Fibroblast of peridontal ligament (primary cell): ENCODE measurements around the gene SSU72.
"Not testable (repeated sequence)": the region's sequence is repeated elsewhere in the genome, so short reads cannot be mapped to it uniquely, and the experiment has no call there.

ENCODE experiments used
- DNase-seq: peaks from one replicate; pipeline ENCODE4 v3.0.0-alpha.2; 2010; ENCODE audit errors: extremely low read depth

SSU72 gene

DNA sequence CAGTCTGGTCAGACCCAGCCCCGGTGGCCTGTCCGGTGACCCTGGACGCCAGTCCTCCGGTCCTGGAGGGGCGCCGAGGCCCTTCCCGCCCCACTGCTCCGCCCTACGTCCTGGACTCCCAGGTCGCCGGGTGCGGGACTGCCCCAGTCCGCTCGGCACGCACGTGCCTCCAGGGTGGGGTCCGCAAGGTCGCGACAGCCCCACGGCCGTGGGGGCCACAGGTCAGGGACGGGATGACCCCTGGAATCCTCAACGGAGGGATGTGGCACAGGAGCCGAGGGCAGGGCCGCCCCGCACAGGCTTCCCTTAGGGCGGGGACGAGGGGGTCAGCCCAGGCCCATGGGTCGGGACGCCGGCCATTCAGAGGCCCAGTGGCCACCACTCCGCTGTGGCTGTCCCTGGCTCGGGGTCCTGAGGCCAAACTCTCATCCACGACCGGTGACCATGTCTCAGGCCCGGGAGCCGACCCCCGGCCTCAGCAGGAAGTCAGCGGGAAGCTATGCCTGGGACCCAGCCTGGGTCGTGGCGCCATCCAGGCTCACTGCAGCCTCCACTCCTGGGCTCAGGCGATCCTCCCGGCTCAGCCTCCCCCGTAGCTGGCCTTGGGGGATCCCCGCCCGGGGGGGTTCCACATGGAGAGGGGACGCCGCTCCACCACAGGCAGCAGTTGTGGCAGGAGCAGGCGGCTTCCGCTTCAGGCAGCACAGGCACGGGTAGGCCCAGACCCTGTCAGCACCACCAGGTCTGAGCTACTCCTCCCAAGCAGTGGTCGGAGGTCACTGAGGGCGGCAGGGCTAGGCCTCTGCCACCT is 33.6 kb downstream of the SSU72 start:
- DNase-seq: no peak

DNA sequence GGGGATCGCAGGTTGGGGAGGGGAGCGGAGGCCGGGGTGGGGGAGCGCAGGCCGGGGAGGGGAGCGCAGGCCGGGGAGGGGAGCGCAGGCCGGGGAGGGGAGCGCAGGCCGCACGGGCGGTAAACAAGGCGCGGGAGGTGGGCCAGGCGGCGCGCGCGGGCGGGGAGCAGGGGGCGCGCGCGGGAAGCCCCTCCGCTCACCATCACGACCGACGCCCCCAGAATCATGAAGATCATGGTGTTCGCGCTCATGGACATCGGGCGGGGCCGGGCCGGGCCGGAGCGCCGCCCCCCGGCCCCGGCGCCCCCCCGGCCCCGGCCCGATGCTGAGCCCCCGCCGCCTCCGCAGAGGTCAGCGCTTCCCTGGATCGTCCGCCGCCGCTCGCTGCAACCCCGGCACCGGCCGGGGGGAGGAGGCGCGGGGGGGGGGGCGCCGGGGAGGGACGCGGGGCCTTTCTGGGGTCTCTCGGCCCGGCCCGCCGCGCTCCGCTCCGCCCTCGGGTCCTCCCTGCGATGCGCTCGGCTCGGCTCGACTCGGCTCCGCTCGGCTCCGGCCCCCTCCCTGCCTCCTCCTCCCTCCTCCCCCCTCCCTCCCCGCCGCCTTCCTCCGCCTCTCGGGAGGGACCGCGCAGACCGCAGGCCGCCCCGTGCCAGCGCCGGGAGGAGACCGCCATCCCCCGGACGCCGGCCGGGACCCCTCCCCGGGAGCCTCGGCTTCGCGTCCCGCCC is 34.4 kb downstream of the SSU72 start, which contains the start of gene TMEM240:
Gene TMEM240 (minus strand): TSS at position 535 of the 728 bp plus-strand sequence. CDS start 278 bp downstream, at position 257.
- DNase-seq: peak; percentile 62

DNA sequence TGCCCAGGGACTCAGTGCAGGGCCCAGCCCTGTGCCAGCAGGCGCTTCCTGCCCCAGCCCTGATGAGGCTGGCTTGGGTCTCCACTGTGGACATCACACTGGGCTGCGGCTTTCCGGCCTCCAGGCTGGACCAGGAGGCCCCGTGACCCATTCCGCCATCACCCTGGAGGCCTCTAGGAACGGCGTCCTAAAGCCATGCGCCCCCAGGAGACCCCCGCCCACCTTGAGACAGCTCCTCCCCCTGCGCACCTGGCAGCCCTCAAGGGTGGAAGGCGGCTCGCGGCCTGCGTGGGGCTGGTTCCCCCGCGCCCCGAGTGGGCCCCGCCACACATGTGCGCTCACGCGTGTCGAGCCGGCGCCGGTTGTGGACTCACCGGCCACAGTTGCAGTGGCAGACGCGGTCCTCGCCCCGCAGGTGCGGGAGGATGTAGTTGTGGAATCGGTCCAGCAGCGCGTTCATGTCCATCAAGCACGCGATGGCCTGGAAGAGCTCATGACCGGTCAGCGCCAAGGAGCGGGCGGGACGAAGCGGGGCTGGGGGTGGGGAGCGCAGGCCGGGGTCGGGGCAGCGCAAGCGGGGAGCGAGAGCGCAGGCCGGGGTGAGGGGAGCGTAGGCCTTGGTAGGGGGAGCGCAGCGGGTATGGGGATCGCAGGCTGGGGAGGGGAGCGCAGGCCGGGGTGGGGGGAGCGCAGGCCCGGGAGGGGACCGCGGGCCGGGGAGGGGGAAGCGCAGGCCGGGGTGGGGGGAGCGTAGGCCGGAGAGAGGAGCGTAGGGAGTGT is 35.2 kb downstream of the SSU72 start:
- peak; percentile 26 for DNase-seq

DNA sequence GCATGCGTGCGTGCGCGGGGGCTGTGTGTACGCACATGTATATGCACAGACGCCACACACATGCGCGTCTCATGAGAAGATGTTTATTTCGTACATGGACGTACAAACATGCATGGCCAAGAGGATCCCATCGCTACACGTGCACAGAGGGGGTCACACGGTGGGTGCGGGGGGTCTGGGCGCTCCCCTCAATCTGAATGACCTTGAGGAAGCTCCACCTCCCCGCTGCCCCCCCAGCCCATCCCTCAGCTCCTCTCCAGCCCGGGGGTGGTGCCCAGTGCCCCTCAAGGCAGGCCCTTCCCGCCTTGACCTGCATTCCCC is 35.7 kb downstream of the SSU72 start:
- no peak for DNase-seq

DNA sequence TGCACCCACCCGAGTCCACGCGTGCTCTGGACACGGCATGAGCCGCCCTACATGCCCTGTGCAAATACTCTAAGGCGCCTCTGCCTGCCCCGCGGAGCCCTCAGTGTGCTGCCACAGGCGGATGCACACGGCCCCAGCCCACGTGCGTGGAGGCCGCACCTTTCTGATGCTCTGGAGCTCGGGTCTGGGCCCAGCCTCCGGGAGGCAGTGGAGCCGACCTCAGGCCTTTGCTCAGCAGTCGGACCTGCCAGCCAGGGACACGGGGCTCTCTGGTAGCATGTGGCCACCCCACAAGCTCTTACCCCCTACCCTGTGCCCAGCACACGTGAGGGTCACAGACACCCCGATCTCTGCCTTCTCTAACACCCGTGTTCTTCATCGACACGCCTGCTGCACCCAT is 36.3 kb downstream of the SSU72 start:
- no peak for DNase-seq

DNA sequence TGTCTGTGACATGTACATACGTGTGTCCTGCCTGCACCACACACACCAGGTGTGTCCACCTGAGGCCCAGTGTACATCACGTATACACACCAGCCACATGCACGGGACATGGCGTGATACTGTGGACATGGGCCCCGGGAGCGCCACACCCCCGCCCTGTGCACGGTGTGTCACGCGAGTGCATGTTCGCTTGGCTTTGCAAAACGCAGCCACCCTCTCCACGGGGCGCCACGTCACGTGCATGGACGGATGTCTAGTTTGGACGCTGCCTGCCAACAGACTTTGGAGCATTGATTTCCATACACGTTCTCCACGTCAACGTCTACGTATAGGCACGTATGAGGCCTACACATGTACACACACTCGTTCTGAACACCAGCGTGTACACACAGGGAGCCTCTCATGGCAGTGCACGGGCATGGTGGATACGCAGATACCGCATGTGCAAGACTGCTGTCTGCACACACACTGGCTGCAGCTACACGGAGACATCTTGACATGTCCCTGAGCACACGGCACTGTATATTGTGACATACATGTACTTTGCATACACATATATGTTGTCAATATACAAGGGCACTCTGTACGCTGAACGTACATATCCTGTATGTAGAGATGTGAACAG is 36.9 kb downstream of the SSU72 start:
- no peak for DNase-seq

DNA sequence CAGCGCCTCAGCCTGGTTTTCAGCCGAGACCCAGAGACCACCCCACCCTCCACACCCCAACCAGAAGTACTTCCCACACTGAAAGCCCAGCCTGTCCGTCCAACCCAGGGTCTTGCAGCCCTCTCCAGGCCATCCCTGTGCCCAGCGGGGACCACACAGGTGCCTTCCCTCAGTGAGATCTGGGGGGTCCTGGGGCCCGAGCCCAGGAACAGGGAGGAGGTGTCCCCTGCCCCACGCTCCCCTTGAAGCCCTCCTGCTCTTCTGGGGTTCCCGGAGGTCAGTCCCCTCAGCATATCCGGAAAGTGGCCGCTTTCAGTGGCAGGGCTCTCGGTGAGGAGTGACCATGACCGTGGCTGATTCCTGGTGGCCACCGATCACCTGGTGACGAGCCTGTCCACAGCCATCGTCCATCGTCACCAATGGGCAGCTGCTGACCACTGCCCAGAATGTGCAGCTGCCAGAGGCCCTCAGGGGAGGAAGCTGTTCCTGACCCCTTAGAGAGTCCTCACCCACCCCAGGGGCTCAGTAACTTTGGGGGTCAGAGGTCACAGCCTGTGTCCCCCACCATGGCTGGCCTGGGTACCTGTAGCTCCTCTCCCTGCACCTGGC is 37.6 kb downstream of the SSU72 start:
- no peak for DNase-seq

DNA sequence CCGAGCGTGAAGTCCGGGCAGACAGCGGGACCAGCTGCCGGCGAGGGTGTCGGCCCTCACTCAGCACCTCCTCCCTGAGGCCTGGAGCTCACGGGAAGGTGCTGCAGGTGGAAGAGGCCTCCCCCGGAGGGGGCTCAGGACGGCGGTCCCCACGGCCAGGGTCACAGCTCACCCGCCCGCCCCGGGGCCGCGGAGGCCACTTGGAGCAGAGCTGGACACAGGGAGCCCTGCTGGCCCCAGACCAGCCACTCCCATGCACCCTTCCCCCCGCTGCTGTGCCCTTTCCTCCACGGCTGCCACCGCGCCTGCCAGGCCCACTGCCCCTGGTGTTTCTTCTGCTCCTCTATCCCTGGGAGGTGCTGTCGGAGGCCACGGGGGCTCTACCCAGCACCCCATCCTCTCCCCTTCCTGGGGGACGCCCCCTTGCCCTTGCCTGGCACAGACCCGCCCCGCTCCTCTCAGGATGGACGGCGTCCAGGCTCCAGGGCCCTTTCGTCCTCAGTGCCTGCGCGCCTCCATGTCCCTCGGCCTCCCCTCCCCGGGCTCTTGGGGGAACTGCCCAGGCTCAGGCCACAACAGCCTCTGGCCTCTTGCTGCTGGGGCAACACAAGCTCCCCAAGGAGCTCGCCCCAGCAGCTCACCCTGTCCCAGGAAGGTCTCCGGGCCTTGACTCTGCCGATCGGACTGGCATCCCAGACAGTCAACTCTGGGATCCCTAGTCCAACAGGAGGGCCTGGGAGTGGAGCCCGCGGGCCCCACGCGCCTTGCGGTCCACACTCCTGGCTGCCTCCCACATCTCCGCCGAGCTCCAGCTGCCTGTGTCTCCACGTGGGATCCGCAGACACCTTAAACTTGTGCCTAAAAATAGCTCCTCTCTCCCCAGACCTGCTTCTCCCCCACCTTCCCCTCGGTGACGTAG is 38.4 kb downstream of the SSU72 start:
- DNase-seq: no peak

DNA sequence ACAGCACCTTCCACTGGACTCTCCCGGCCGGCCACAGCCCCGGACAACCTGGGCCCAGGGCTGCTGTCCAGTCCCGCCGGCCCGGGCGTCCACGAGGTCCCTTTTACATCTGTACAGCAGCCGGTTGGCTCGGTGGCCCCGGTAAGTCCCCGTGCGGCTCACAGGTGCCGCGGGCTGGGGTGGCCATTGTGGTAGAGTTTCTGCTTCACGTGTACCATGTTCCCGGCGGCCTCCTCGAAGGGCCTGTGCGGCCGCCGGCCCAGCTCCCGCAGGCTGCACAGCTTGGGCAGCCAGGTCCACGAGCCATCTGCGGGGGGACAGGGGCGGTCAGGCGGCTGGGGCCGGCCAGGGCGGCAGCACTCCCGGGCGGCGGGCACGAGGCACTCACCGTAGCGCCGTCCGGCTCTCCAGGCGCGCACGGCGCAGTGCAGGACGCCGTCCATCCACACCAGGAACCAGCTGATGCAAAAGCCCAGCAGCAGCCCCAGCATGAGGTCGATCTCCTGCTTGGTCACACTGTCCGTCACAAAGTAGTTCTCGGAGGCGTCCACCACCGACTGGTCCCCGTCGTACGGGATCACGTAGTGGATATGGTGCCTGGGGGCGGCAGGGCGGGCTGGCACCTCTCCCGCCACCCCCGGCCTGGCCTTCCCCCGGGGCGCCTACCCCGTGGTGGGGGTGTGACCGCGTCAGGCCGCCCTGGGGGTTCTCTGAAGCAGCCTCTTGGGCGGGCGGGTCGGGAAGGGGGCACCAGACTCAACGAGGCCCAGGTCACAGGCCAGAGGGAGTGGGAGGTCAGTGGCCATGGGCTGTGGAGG is 39.3 kb downstream of the SSU72 start:
- no peak for DNase-seq

DNA sequence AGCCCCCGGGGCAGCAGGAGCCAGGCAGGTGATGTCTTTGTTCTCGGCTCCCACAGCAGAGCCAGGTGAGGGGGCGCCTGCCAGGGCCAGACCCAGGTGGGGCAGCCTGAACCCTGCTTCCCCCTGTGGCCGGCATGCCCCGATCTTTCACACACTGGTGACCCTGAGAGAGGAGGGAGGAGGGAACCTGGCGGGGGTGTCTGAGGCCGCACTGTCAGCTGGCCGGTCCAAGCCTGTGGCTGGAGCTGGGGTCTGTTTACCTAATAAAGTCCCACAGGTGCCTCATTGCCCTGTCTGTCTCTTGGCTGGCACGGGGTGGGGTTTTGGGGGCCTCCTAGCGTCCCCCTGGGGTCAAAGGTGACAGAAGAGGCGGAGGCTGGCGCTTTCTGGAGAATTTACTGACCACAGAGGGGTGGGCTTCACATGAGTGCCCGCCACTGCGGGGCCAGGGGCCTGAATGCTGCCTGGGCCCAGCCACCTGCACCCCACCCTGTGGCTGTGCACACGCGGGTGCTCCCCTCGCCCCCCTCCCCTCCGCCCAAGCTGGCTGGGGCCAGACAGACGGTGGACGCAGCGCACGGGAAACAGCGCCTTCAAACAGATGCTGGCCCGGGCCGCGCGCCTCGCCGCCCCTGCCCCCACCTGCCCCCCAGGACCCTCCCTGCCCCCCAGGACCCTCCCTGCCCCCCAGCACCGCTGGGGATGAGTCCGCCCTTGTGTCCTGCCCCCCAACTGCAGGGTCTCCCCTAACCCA is 40.1 kb downstream of the SSU72 start:
- DNase-seq: no peak

DNA sequence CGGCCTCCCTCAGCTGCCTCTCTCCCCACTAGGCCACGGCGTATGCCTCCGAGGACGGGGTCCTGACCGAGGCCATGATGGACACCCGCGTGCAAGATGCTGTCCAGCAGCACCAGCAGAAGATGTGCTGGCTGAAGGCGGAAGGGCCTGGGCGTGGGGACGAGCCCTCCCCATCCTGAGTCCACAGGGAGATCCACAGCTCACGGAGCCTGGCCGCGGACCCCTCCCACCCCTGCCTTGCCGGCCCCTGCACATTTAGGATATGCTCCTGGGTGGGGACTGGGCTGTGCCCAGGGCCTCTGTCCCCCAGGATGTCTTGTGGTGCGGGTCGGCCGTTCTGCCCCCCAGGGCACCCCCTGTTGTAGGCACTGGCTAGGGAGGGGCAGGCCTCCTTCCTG is 40.8 kb downstream of the SSU72 start:
- DNase-seq: not testable (repeated sequence)

DNA sequence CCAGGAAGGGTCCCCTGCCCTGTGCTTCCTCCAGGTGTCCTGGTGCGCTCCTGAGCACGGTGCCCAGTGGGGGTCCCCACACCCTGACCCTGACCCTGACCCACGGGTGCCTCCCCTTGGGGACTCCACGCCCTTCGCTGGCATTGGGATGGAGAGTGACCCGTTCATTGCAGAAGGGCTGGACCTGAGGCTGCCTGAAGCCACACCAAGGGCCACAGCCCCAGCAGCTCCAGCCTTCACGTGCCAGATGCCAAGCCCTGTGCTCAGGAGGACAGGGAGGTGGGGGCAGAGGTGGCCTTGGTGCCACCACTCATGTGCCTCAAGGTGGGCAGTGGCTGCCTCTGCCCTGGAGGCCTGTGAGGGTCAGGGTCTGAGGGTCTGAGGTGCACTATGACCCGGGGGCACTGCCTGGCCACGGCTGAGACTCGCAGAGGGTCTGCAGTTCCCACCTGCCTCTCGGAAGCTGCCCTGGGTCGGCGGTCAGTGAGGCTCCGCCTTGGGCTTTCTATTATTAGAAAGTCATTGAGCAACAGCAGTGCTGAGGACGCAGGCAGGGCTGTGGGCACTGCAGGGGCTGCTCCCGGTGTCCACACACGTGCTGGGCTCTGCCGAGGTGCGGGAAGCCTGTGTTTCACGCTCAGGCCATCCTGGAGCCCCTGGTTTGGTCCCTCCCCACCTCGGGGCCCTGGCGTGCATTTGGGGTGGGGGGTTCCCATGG is 41.3 kb downstream of the SSU72 start:
- DNase-seq: not testable (repeated sequence)

DNA sequence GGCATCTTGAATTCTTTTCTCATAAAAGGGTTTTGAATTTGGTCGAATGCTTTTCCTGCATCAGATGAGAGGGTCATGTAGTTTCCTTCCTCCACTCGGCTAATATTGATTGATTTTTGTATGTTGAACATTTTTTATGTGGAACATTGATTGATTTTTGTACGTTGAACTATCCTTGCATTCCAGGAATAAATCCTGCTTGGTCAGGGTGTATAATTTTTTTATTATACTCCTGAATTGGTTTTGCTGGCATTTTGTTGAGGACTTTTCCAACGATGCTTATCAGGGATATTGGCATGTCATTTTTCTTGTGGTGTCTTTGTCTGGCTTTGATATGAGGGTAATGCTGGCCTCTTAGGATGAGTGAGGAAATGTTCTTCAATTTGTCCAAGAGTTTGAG is 42.7 kb downstream of the SSU72 start:
- no peak for DNase-seq

DNA sequence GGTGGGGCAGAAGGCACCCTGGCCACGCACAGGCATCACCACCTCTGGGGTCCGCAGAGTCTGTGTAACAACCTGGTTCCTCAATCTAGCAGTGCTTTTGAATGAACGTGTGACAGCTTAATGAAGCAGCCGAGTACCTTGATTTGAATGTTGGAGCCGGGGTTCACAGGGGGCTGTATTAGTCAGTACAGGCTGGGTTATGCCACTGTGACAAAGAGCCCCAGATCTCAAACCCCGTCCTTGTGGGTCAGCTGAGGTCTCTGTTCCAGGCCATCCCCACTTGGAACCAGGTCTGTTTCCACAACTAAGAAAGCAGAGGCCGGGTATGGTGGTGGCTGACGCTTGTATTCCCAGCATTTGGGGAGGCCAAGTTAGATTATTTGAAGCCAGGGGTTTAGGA is 44.7 kb downstream of the SSU72 start:
- no peak for DNase-seq

DNA sequence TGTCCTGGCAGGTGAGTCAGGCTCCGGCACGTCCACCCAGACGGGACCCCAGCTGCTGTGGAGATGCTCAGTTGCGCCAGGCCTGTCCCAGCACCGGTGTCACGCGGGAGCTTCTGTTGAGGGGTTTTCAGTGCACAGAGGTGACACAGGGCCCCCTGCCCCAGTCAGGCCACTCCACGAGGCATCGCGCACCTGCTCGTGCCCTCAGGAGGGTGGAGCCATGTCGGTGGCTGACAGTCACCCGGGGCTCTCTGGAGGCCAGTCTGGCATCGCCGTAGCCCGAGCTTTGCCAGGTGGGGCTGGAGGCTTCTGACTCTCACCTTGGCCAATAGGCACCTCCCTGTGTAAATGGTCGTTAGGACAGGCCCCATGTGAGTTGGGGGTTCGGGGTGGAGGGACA is 45.3 kb downstream of the SSU72 start:
- no peak for DNase-seq

DNA sequence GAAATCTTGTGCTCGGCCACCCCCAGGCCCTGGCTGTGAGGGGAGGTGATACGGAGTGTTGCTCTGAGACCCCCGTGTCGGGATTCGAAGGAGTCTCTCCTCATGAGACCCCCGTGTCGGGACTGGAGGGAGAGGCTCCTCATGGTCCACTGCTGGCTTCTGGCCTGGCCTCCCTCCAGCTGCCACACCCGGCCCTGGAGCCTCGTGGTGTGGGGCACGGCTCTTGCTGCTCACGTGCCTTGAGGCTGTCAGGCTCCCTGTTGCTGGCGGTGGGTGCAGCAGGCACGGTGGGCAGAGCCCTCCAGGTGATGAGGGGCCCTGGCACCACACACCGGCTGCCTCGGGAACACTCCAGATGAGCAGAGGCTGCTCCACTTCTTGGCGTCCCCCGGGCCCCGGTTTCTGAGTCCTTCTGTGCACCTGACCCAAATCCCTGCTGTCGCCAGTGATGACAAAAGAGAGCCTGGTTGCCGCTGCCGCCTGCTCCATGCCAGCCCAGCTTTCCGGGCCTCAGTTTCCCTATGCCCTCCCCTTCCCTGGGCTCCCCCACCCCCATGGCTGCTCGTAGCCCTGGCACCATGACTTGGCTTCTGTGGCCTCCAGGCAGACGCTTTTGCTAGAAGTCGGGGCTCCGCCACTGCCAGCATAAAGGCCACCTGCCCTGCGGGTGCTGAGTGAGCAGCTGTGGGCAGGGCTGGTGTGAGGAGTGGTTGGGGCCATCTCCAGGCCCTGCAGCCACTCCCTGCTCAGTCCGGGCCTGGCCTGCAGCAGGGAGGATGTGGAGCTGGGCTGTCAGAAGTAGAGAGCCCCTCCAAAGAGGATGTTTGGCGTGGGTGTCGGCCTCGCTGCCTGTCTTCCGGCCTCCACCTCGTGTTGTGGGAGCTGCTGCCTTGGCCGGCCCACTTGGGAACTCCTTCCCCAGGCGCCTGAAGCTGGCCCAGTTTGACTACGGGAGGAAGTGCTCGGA is 46.1 kb downstream of the SSU72 start:
- DNase-seq: no peak
